Calu3 (cell line): ENCODE data around the gene SAFB. TPM values are rescaled to one million over a fixed set of nuclear protein-coding genes. Genes with fewer than 3 reads are reported as not detected.

Experiments used
- BruUV-seq: library from RNA; stranded (reverse); fragments of 400-500 nt; replicated peaks from 2 replicates; lab custom pipeline; 2021; lab: Mats Ljungman, UMichigan
- CTCF ChIA-PET: fragments of 300-600 bp; sonication (Branson Sonifier 250); formaldehyde crosslinking; loops from one replicate; lab custom pipeline; 2022; ENCODE audit warnings: antibody characterized with exemption; lab: Charles Lee
- DNase-seq: peaks from one replicate; pipeline ENCODE4 v3.0.0; 2022
- H3K27ac Mint-ChIP-seq: one replicate; pipeline ENCODE4 v1.8.0; 2022; ENCODE audit warnings: mixed read lengths; ENCODE audit not compliant: unreplicated experiment
- H3K27me3 Mint-ChIP-seq: one replicate; pipeline ENCODE4 v1.8.0; 2022; ENCODE audit warnings: mixed read lengths; ENCODE audit not compliant: unreplicated experiment
- H3K36me3 Mint-ChIP-seq: one replicate; pipeline ENCODE4 v1.8.0; 2022; ENCODE audit warnings: mild to moderate bottlenecking, moderate library complexity, mixed read lengths; ENCODE audit not compliant: insufficient read depth, unreplicated experiment
- H3K4me1 Mint-ChIP-seq: one replicate; pipeline ENCODE4 v1.8.0; 2022; ENCODE audit warnings: mild to moderate bottlenecking, low read depth, mixed read lengths; ENCODE audit not compliant: unreplicated experiment
- H3K4me3 Mint-ChIP-seq: one replicate; pipeline ENCODE4 v1.8.0; 2022; ENCODE audit warnings: mild to moderate bottlenecking, low read depth, moderate library complexity, mixed read lengths; ENCODE audit not compliant: unreplicated experiment
- H3K9me3 Mint-ChIP-seq: one replicate; pipeline ENCODE4 v1.8.0; 2022; ENCODE audit warnings: low read depth, mixed read lengths; ENCODE audit not compliant: unreplicated experiment
- CTCF ChIP-seq: fragments of 200-600 bp; IDR thresholded peaks from one replicate; pipeline ENCODE4 v1.8.0; 2022; ENCODE audit warnings: antibody characterized with exemption; ENCODE audit not compliant: unreplicated experiment
- intact Hi-C: fragments of 100-400 bp; cut with micrococcal nuclease; formaldehyde crosslinking; loops from one replicate; pipeline ENCODE4 v1.10.0; 2022; ENCODE audit not compliant: unreplicated experiment
- total RNA-seq: library from RNA; stranded (reverse); gene quantifications from 2 replicates; pipeline ENCODE4 v1.2.3, GENCODE V29; 2022

Gene SAFB
- total RNA-seq, 1 experiment from 2014 or later: 87.3 TPM

GRCh38 chr19:5671600-5671999 is 48.7 kb downstream of the SAFB start:
- Mint-ChIP-seq H3K36me3 (peaks cover 21% of the 10 kb centered on the region), H3K9me3 (no peaks in the 10 kb centered on the region), H3K27me3 (no peaks in the 10 kb centered on the region), H3K4me1 (no peaks in the 10 kb centered on the region), H3K4me3 (no peak overlapping the region), H3K27ac (no peak overlapping the region)
- intact Hi-C loops: no loop called here
- no TSS peak for BruUV-seq
- DNase-seq: no peak
- TF ChIP-seq CTCF: no peak
- CTCF ChIA-PET: no interaction called here

GRCh38 chr19:5672708-5673459 is 50.0 kb downstream of the SAFB start:
- Mint-ChIP-seq H3K4me3 (no peak overlapping the region), H3K36me3 (peaks cover 10% of the 10 kb centered on the region)
- no peak for TF ChIP-seq CTCF

GRCh38 chr19:5673752-5674151 is 50.9 kb downstream of the SAFB start:
- intact Hi-C loops: no loop called here
- Mint-ChIP-seq H3K4me3 (no peak overlapping the region), H3K27ac (no peak overlapping the region), H3K9me3 (no peaks in the 10 kb centered on the region), H3K27me3 (no peaks in the 10 kb centered on the region), H3K4me1 (peaks cover under 1% of the 10 kb centered on the region), H3K36me3 (peaks cover 10% of the 10 kb centered on the region)
- no peak for DNase-seq
- no peak for TF ChIP-seq CTCF
- no TSS peak for BruUV-seq
- CTCF ChIA-PET: no interaction called here

More at GRCh38 chr19:5672708-5673459, 50.0 kb downstream of the SAFB start:
- CTCF ChIA-PET: no interaction called here
- BruUV-seq: no TSS peak
- Mint-ChIP-seq H3K4me1 (no peaks in the 10 kb centered on the region), H3K9me3 (no peaks in the 10 kb centered on the region), H3K27me3 (no peaks in the 10 kb centered on the region), H3K27ac (no peak overlapping the region)
- intact Hi-C loops: no loop called here
- DNase-seq: no peak

GRCh38 chr19:5674714-5675113 is 51.8 kb downstream of the SAFB start:
- H3K4me3 Mint-ChIP-seq: no peak overlapping the region
- no peak overlapping the region for H3K27ac Mint-ChIP-seq

More at GRCh38 chr19:5674714-5675113, 51.8 kb downstream of the SAFB start:
- no peaks in the 10 kb centered on the region for H3K27me3 Mint-ChIP-seq
- intact Hi-C loops: no loop called here
- H3K9me3 Mint-ChIP-seq: no peaks in the 10 kb centered on the region
- peaks cover 8% of the 10 kb centered on the region for H3K4me1 Mint-ChIP-seq
- TF ChIP-seq CTCF: no peak
- peaks cover 17% of the 10 kb centered on the region for H3K36me3 Mint-ChIP-seq
- no peak for DNase-seq
- no TSS peak for BruUV-seq
- CTCF ChIA-PET: no interaction called here
